GM19328 (cell line): ENCODE measurements around the gene TNS3.
A peak's percentile ranks its signal among the peaks of the same experiment; 100 is the strongest.

Experiments
- ATAC-seq: cut with Tn5 transposase; IDR thresholded peaks from one replicate; pipeline ENCODE4 v1.9.1; 2021; ENCODE audit warnings: mild to moderate bottlenecking, moderate library complexity; ENCODE audit not compliant: unreplicated experiment

Gene TNS3

GRCh38 chr7:47298636-47299035, 283.3 kb downstream of the TNS3 start:
- no peak for ATAC-seq

GRCh38 chr7:47297120-47297519, 284.8 kb downstream of the TNS3 start:
- no peak for ATAC-seq

- ATAC-seq = no peak
Measured at GRCh38 chr7:47295606-47296005, 286.3 kb downstream of the TNS3 start.

GRCh38 chr7:47294556-47295222, 287.2 kb downstream of the TNS3 start:
- no peak for ATAC-seq

GRCh38 chr7:47293884-47294555, 287.9 kb downstream of the TNS3 start:
- ATAC-seq = no peak

GRCh38 chr7:47292832-47293309, 289.0 kb downstream of the TNS3 start:
- no peak for ATAC-seq

GRCh38 chr7:47291461-47292081, 290.3 kb downstream of the TNS3 start:
- ATAC-seq = peak; percentile 98

- ATAC-seq = no peak
Measured at GRCh38 chr7:47290867-47291266, 291.0 kb downstream of the TNS3 start.

- no peak for ATAC-seq
Measured at GRCh38 chr7:47290466-47290865, 291.4 kb downstream of the TNS3 start.

GRCh38 chr7:47288060-47288459, 293.9 kb downstream of the TNS3 start:
- ATAC-seq = no peak

- ATAC-seq = no peak
Measured at GRCh38 chr7:47285860-47286491, 295.9 kb downstream of the TNS3 start.

- no peak for ATAC-seq
Measured at GRCh38 chr7:47284691-47285635, 296.9 kb downstream of the TNS3 start.

GRCh38 chr7:47283497-47284131, 298.3 kb downstream of the TNS3 start:
- no peak for ATAC-seq

- ATAC-seq = no peak
Measured at GRCh38 chr7:47282790-47283496, 299.0 kb downstream of the TNS3 start.

GRCh38 chr7:47281966-47282643, 299.8 kb downstream of the TNS3 start:
- ATAC-seq = no peak

GRCh38 chr7:47281161-47281560, 300.8 kb downstream of the TNS3 start:
- ATAC-seq = no peak

- ATAC-seq = no peak
Measured at GRCh38 chr7:47280114-47280513, 301.8 kb downstream of the TNS3 start.

GRCh38 chr7:47278043-47278442, 303.9 kb downstream of the TNS3 start:
- no peak for ATAC-seq

- no peak for ATAC-seq
Measured at GRCh38 chr7:47277321-47277781, 304.6 kb downstream of the TNS3 start.
